Parathyroid adenoma (tissue), 2 donors: Measurements from ENCODE around the gene DISC1.
"Not testable (repeated sequence)": the region's sequence is repeated elsewhere in the genome, so short reads cannot be mapped to it uniquely, and the experiment has no call there.

Experiments used
- H2AFZ ChIP-seq: fragments of 300-600 bp; sonication (generic); one replicate; pipeline ENCODE4 v1.7.0; 2017; ENCODE audit warnings: antibody characterized with exemption, mild to moderate bottlenecking
- H3K27ac ChIP-seq: fragments of 300-600 bp; sonication (generic); one replicate; pipeline ENCODE4 v1.7.0; 2017
- H3K27me3 ChIP-seq: fragments of 300-600 bp; sonication (generic); one replicate; pipeline ENCODE4 v1.7.0; 2017; ENCODE audit warnings: low read length; ENCODE audit not compliant: control insufficient read depth, insufficient read depth
- H3K36me3 ChIP-seq: fragments of 300-600 bp; sonication (generic); one replicate; pipeline ENCODE4 v1.7.0; 2017; ENCODE audit warnings: low read length; ENCODE audit not compliant: control insufficient read depth, insufficient read depth
- H3K4me1 ChIP-seq: fragments of 300-600 bp; sonication (generic); one replicate; pipeline ENCODE4 v1.7.0; 2017; ENCODE audit warnings: control low read depth
- H3K4me2 ChIP-seq: fragments of 300-600 bp; sonication (generic); one replicate; pipeline ENCODE4 v1.7.0; 2017; ENCODE audit warnings: low read length
- H3K4me3 ChIP-seq: fragments of 300-600 bp; sonication (generic); one replicate; pipeline ENCODE4 v1.7.0; 2017; ENCODE audit warnings: low read depth, low read length
- H3K79me2 ChIP-seq: fragments of 300-600 bp; sonication (generic); one replicate; pipeline ENCODE4 v1.7.0; 2017; ENCODE audit warnings: control low read depth
- H3K9ac ChIP-seq: fragments of 300-600 bp; sonication (generic); one replicate; pipeline ENCODE4 v1.7.0; 2017; ENCODE audit warnings: mild to moderate bottlenecking
- H3K9me3 ChIP-seq: fragments of 300-600 bp; sonication (generic); one replicate; pipeline ENCODE4 v1.7.0; 2017; ENCODE audit warnings: low read length; ENCODE audit not compliant: control insufficient read depth
- TF ChIP-seq, protein P1 (sequence below): fragments of 300-600 bp; sonication (generic); IDR thresholded peaks from one replicate; pipeline ENCODE4 v1.7.0; 2017; ENCODE audit warnings: antibody characterized with exemption, mild to moderate bottlenecking
- donor health status: primary hyperparathyroidism.

DISC1 gene

DNA sequence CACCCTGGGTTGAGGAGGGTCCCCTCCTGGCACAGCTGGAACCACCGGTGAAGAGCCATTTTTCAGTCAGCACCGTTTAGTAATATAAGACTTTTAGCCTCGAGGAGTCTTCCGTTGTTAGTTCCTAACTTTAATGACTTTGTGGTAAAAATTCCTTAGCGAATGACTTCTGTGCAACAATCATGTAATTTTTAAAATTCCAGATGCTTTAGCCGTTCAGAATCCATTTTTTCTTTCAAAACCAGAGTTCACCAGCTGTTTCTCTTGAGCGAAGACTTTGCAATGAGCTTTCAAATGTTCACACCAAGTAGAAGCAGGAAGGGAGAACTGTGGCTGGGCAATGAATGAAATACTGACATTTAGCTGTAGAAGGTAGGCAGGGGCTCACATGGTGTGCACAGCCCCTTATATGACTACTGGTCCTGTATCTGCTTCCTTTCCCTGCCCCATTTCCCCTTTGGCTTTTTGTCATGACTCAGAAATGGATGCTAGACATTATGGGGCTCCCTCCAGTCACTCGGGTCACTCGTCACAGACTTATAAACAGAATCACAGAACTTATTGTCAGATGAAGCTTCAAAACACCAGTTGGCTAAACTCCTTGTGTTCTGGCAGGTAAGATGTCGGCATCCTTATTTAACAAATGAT is 4.1 kb downstream of the DISC1 start:
- Histone ChIP-seq H3K4me3 (no peak overlapping the region), H3K9me3 (no peaks in the 10 kb centered on the region), H3K4me1 (peaks cover 4% of the 10 kb centered on the region), H3K79me2 (no peaks in the 10 kb centered on the region), H3K27ac (no peak overlapping the region), H3K4me2 (no peak overlapping the region), H3K36me3 (no peaks in the 10 kb centered on the region), H2AFZ (no peak overlapping the region), H3K27me3 (no peaks in the 10 kb centered on the region), H3K9ac (no peak overlapping the region)
- TF ChIP-seq, protein P1, sequence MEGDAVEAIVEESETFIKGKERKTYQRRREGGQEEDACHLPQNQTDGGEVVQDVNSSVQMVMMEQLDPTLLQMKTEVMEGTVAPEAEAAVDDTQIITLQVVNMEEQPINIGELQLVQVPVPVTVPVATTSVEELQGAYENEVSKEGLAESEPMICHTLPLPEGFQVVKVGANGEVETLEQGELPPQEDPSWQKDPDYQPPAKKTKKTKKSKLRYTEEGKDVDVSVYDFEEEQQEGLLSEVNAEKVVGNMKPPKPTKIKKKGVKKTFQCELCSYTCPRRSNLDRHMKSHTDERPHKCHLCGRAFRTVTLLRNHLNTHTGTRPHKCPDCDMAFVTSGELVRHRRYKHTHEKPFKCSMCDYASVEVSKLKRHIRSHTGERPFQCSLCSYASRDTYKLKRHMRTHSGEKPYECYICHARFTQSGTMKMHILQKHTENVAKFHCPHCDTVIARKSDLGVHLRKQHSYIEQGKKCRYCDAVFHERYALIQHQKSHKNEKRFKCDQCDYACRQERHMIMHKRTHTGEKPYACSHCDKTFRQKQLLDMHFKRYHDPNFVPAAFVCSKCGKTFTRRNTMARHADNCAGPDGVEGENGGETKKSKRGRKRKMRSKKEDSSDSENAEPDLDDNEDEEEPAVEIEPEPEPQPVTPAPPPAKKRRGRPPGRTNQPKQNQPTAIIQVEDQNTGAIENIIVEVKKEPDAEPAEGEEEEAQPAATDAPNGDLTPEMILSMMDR: no peak

DNA sequence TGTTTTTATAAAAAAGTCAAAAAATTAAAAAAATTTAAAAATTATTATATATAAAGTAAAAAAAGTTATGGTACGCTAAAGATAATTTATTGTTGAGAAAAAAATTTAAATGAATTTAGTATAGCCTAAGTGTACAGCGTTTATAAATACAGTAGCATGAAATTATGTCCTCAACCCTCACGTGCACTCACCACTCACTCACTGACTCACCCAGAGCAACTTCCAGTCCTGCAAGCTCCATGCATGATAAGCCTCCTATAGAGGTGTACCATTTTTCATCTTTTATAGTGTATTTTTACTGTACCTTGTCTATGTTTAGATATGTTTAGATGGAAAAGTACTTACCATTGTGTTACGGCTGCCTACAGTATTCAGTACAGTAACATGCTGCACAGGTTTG is 5.1 kb downstream of the DISC1 start:
- TF ChIP-seq, protein P1: no peak
- Histone ChIP-seq H3K4me1 (peaks cover 4% of the 10 kb centered on the region), H3K27ac (no peak overlapping the region), H2AFZ (no peak overlapping the region), H3K27me3 (no peaks in the 10 kb centered on the region), H3K36me3 (no peaks in the 10 kb centered on the region), H3K9ac (no peak overlapping the region), H3K9me3 (no peaks in the 10 kb centered on the region), H3K4me3 (no peak overlapping the region), H3K4me2 (no peak overlapping the region), H3K79me2 (no peaks in the 10 kb centered on the region)

DNA sequence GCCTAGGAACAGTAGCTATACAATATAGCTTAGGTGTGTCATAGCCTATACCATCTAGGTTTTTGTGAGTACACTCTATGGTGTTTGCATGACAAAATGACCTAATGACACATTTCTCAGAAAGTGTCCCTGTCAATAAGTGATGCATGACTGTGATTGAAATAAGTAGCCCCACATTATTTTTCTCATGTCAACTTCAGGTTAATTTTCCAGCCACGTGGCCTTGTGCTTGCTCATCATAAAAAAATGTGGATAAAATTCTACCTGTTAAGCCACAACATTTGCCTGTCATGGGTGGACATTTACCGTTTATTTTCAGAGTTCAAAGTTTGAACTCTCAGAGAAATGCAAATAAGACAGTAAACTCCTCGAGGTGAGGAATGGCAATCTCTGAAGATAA is 5.5 kb downstream of the DISC1 start:
- Histone ChIP-seq H3K27ac (no peak overlapping the region), H3K4me1 (peaks cover 4% of the 10 kb centered on the region), H3K4me3 (no peak overlapping the region), H3K4me2 (no peak overlapping the region), H2AFZ (no peak overlapping the region), H3K36me3 (no peaks in the 10 kb centered on the region), H3K27me3 (no peaks in the 10 kb centered on the region), H3K9me3 (no peaks in the 10 kb centered on the region), H3K9ac (no peak overlapping the region), H3K79me2 (no peaks in the 10 kb centered on the region)
- TF ChIP-seq, protein P1: no peak

DNA sequence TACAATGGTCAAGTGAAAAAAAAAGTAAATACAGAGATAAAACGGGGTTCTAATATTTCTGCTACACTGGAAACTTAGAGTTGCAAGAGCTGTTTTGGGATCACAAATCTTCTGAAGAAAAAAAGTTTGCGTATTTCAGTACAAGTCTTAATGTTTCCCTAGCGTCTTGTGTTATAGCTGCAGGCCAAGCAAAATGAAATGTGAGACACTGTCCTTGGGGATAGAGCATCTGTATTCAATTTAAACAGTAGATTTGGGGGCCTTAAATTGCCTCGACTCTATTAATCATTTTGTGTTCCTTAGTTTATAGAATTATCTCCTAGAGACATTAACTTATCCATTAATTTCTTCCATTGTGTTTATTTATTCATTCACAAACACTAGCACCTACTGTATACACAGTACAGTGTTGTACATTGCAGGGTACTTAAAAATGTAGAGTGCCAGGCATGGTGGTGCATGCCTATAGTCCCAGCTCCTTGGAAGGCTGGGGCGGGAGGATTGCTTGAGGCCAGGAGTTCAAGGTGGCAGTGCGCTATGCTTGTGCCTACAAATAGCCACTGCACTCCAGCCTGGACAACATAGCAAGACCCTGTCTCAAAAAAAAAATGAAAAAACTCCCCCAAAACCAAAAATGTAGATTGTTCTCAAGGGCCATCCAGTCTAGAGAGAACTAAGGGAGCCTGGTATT is 7.9 kb downstream of the DISC1 start:
- H2AFZ ChIP-seq: no peak overlapping the region
- H3K4me3 ChIP-seq: no peak overlapping the region
- no peak overlapping the region for H3K27ac ChIP-seq
- no peak overlapping the region for H3K4me2 ChIP-seq
- H3K36me3 ChIP-seq: no peaks in the 10 kb centered on the region
- H3K9me3 ChIP-seq: no peaks in the 10 kb centered on the region
- TF ChIP-seq, protein P1: no peak
- no peaks in the 10 kb centered on the region for H3K27me3 ChIP-seq
- no peak overlapping the region for H3K9ac ChIP-seq
- H3K79me2 ChIP-seq: no peaks in the 10 kb centered on the region
- no peaks in the 10 kb centered on the region for H3K4me1 ChIP-seq

DNA sequence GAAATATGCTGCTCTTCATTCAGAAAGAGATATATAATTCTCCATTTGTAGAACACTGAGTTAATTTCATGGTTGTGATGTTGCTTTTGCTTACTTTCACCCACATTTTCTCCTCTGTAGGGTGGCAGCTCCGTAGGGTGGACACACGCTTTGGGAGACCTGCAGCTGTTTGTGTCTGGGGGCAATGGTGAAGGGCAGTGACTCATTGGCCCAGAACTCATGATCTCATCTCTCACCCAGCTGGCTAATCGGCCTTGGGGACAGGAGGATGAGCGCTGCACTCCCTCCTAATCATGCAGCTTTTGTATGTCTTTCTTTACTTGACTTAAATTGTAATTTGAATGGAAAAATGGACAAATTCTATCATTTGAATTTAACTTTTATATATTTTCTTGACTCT is 9.6 kb downstream of the DISC1 start:
- no peak overlapping the region for H3K4me2 ChIP-seq
- no peaks in the 10 kb centered on the region for H3K27me3 ChIP-seq
- no peaks in the 10 kb centered on the region for H3K79me2 ChIP-seq
- TF ChIP-seq, protein P1: no peak
- H3K9me3 ChIP-seq: no peaks in the 10 kb centered on the region
- no peak overlapping the region for H3K9ac ChIP-seq
- no peaks in the 10 kb centered on the region for H3K36me3 ChIP-seq
- no peaks in the 10 kb centered on the region for H3K4me1 ChIP-seq
- H3K4me3 ChIP-seq: no peak overlapping the region
- H3K27ac ChIP-seq: no peak overlapping the region
- H2AFZ ChIP-seq: no peak overlapping the region

DNA sequence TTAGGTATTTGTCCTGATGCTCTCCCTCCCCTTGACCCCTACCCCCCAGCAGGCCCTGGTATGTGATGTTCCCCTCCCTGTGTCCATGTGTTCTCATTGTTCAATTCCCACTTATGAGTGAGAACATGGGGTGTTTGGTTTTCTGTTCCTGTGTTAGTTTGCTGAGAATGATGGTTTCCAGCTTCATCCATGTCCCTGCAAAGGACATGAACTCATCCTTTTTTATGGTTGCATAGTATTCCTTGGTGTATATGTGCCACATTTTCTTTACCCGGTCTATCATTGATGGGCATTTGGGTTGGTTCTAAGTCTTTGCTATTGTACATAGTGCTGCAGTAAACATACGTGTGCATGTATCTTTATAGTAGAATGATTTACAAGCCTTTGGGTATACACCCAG is 10.3 kb downstream of the DISC1 start:
- H3K4me3 ChIP-seq, H3K4me1 ChIP-seq, H3K9ac ChIP-seq, H3K79me2 ChIP-seq, H3K27ac ChIP-seq, H2AFZ ChIP-seq, H3K36me3 ChIP-seq, H3K9me3 ChIP-seq, H3K27me3 ChIP-seq, H3K4me2 ChIP-seq: not testable (repeated sequence)
